Mucosa of descending colon (tissue), 3 donors: ENCODE data around the gene BMPER. TPM values are rescaled to one million over a fixed set of nuclear protein-coding genes. Genes with fewer than 3 reads are reported as not detected.

Experiments
- ATAC-seq: fragments of 200-7000 bp; cut with Tn5 transposase; one replicate; pipeline ENCODE4 v1.9.1; 2020; ENCODE audit warnings: mild to moderate bottlenecking, moderate library complexity
- DNase-seq, 3 donors: peaks; one replicate each; pipeline ENCODE4 v3.0.0-alpha.2; 2020
- H3K36me3 ChIP-seq: fragments of 200-600 bp; one replicate; pipeline ENCODE4 v1.8.0; 2021; ENCODE audit warnings: low read depth, mild to moderate bottlenecking
- H3K4me1 ChIP-seq: fragments of 200-600 bp; one replicate; pipeline ENCODE4 v1.8.0; 2021; ENCODE audit warnings: low read depth, mild to moderate bottlenecking
- H3K4me3 ChIP-seq: fragments of 200-600 bp; one replicate; pipeline ENCODE4 v1.8.0; 2021; ENCODE audit warnings: mild to moderate bottlenecking
- H3K9me3 ChIP-seq: fragments of 200-600 bp; one replicate; pipeline ENCODE4 v1.8.0; 2021; ENCODE audit warnings: mild to moderate bottlenecking
- CTCF ChIP-seq: fragments of 200-600 bp; IDR thresholded peaks from one replicate; pipeline ENCODE4 v1.8.0; 2022; ENCODE audit warnings: antibody characterized with exemption, mild to moderate bottlenecking
- intact Hi-C, 2 donors: fragments of 100-400 bp; cut with DNase I in 1 of 2; cut with micrococcal nuclease in 1 of 2; formaldehyde crosslinking; loops; one replicate each; pipeline versions ENCODE4 v1.11.0 to v1.11.1; 2022; cut with DNase I, micrococcal nuclease
- total RNA-seq, 3 donors: library from RNA; stranded (reverse); fragmentation: NEBNext Ultra II Directional in 2 of 3; extraction: Animal tissue kit (Norgen Biotek cat#: 25700) in 2 of 3; gene quantifications; one replicate each; pipeline versions ENCODE4 v1.2.1 to v1.2.4, GENCODE V29; 2021 to 2023
- donor health status: DM: no; HTN: no; CAD: no; lungs with moderate emphysema.
- donor health status: DM: no; HTN: no; CAD: no.
- donor health status: DM: no; HTN: yes; CAD: no.

Gene BMPER
- total RNA-seq, 3 donors from 2014 or later, result 1.3 to 2.0 (median 1.4) TPM

- Histone ChIP-seq H3K36me3 (no peaks in the 10 kb centered on the region), H3K4me1 (no peaks in the 10 kb centered on the region), H3K4me3 (no peak overlapping the region), H3K9me3 (no peaks in the 10 kb centered on the region)
- intact Hi-C loops, result no loop called here
- ATAC-seq (peak; percentile 79), DNase-seq (peak in 2 of 3 donors; percentile 46 to 52)
- TF ChIP-seq CTCF, result no peak
Observed at GRCh38 chr7:34087892-34088891, 182.9 kb downstream of the BMPER start.

GRCh38 chr7:34090816-34091215, 185.5 kb downstream of the BMPER start:
- H3K4me1 ChIP-seq, result no peaks in the 10 kb centered on the region
- no peaks in the 10 kb centered on the region for H3K9me3 ChIP-seq
- DNase-seq (no peak), ATAC-seq (no peak)
- H3K36me3 ChIP-seq, result no peaks in the 10 kb centered on the region
- intact Hi-C loops, result no loop called here
- no peak for TF ChIP-seq CTCF
- H3K4me3 ChIP-seq, result no peak overlapping the region

- intact Hi-C loops, result no loop called here
- Histone ChIP-seq H3K36me3 (no peaks in the 10 kb centered on the region), H3K4me3 (no peak overlapping the region), H3K9me3 (no peaks in the 10 kb centered on the region), H3K4me1 (no peaks in the 10 kb centered on the region)
- peak in 1 of 3 donors; percentile 69 for DNase-seq
- peak; percentile 58 for ATAC-seq
- peak; percentile 13 for TF ChIP-seq CTCF
Observed at GRCh38 chr7:34091321-34091917, 186.1 kb downstream of the BMPER start.

- Histone ChIP-seq H3K4me3 (no peak overlapping the region), H3K9me3 (no peaks in the 10 kb centered on the region), H3K36me3 (no peaks in the 10 kb centered on the region), H3K4me1 (no peaks in the 10 kb centered on the region)
- TF ChIP-seq CTCF, result no peak
- intact Hi-C loops, result no loop called here
- DNase-seq, result no peak
- no peak for ATAC-seq
Observed at GRCh38 chr7:34093276-34093675, 187.9 kb downstream of the BMPER start.

GRCh38 chr7:34096198-34096651, 190.9 kb downstream of the BMPER start:
- Histone ChIP-seq H3K36me3 (no peaks in the 10 kb centered on the region), H3K4me3 (no peak overlapping the region), H3K9me3 (no peaks in the 10 kb centered on the region), H3K4me1 (no peaks in the 10 kb centered on the region)
- ATAC-seq (peak; percentile 60), DNase-seq (peak; percentile 27 to 64 (median 36))
- no peak for TF ChIP-seq CTCF
- intact Hi-C loops, result no loop called here
